ENCODE data around the gene KRT76. TPM values are rescaled to one million over a fixed set of nuclear protein-coding genes. Genes with fewer than 3 reads are reported as not detected.

KRT76 gene
- total and polyA plus RNA-seq, 2 experiments from 2014 or later: not detected

DNA sequence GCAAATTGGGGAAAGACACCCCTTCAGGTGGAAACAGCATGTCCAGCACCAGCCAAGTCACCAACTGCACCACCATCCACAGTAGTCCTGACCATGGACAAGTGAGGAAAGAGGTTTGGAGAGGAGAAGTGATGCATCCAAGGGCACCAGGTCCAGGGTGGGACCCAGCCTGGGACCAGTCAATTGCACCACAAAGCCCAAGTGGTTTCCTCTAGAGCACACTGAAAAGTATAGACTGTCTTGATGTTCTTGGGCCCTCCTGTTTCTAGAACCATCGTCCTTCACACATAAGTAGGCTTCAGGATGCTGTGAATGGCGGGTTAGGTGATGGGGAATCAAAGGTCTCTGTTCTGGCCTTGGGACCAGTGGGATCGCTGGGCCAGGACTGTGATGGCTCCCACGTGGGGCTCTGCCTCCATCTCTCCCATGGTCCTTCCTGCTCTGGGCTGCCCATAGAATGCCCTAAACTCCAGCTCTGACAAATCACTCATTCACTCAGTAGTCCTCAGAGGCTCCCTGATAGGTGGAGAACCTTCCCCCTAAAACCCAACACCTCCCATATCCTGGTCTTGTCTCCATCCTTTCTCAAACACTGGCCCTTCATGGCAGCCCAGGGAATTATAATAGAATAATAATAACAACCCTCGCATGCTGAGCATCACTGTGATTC is 47.7 kb upstream of the KRT76 start (continued):
- TF ChIP-seq, protein P1, sequence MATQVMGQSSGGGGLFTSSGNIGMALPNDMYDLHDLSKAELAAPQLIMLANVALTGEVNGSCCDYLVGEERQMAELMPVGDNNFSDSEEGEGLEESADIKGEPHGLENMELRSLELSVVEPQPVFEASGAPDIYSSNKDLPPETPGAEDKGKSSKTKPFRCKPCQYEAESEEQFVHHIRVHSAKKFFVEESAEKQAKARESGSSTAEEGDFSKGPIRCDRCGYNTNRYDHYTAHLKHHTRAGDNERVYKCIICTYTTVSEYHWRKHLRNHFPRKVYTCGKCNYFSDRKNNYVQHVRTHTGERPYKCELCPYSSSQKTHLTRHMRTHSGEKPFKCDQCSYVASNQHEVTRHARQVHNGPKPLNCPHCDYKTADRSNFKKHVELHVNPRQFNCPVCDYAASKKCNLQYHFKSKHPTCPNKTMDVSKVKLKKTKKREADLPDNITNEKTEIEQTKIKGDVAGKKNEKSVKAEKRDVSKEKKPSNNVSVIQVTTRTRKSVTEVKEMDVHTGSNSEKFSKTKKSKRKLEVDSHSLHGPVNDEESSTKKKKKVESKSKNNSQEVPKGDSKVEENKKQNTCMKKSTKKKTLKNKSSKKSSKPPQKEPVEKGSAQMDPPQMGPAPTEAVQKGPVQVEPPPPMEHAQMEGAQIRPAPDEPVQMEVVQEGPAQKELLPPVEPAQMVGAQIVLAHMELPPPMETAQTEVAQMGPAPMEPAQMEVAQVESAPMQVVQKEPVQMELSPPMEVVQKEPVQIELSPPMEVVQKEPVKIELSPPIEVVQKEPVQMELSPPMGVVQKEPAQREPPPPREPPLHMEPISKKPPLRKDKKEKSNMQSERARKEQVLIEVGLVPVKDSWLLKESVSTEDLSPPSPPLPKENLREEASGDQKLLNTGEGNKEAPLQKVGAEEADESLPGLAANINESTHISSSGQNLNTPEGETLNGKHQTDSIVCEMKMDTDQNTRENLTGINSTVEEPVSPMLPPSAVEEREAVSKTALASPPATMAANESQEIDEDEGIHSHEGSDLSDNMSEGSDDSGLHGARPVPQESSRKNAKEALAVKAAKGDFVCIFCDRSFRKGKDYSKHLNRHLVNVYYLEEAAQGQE (IDR thresholded peaks at IDR 0.05; ENCODE audit: unreplicated experiment): no peak
- TF ChIP-seq EZH2phosphoT487 (IDR thresholded peaks at IDR 0.05; ENCODE audit: unreplicated experiment): no peak
- TF ChIP-seq, protein P2, sequence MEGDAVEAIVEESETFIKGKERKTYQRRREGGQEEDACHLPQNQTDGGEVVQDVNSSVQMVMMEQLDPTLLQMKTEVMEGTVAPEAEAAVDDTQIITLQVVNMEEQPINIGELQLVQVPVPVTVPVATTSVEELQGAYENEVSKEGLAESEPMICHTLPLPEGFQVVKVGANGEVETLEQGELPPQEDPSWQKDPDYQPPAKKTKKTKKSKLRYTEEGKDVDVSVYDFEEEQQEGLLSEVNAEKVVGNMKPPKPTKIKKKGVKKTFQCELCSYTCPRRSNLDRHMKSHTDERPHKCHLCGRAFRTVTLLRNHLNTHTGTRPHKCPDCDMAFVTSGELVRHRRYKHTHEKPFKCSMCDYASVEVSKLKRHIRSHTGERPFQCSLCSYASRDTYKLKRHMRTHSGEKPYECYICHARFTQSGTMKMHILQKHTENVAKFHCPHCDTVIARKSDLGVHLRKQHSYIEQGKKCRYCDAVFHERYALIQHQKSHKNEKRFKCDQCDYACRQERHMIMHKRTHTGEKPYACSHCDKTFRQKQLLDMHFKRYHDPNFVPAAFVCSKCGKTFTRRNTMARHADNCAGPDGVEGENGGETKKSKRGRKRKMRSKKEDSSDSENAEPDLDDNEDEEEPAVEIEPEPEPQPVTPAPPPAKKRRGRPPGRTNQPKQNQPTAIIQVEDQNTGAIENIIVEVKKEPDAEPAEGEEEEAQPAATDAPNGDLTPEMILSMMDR (conservative IDR thresholded peaks at IDR 0.05; ENCODE audit: low read depth in 2 of 2): no peak
- TF ChIP-seq ZNF331 (CRISPR knock-in tag; IDR thresholded peaks at IDR 0.05; ENCODE audit: low read depth): no peak

DNA sequence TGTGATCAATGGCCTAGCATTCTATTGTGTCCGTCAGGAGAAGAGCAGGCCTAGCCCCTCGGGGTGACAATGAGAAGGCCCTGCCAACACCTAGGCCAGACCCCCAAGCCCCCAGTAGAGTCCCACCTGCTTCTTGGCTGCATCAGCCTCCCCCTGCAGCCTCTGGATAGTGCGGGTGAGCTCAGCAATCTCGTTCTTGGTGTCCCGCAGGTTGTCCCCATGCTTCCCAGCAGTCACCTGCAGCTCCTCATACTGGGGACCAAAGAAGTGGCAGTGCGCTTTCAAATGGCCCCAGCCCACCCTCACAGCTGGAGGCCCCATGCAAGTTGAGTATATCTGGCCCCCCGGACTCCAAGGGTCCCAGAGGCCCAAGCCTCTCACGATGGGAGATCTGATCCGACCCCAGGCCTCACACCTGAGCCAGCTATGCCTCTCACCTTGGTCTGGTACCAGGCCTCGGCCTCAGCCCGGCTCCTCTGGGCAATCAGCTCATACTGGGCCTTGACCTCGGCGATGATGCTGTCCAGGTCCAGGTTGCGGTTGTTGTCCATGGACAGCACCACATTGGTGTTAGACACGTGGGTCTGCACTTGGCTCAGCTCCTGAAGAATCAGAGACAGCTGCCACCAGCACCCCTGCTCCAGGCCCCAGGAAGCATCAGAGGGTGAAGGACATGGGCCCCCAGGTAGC is 46.8 kb upstream of the KRT76 start:
- Mint-ChIP-seq H3K27me3 (ENCODE audit: insufficient read depth, low read depth, poor library complexity) (no peaks in the 10 kb centered on the region), H3K27ac (no peak overlapping the region), H3K9me3 (no peaks in the 10 kb centered on the region; the same call in 1 of the 3 replicates), H3K36me3 (ENCODE audit: low read depth) (no peaks in the 10 kb centered on the region), H3K4me3 (no peak overlapping the region), H3K4me1 (no peaks in the 10 kb centered on the region; the same call in 2 of the 3 replicates)
- peaks cover 13% of the 10 kb centered on the region; the same call in 1 of the 2 replicates for H3K9me2 ChIP-seq (ENCODE audit: insufficient read depth)
- no peaks in the 10 kb centered on the region for H3K27me3 ChIP-seq (ENCODE audit: insufficient read depth)
- no peak for ATAC-seq
- no peaks in the 10 kb centered on the region for H3K4me1 ChIP-seq (ENCODE audit: insufficient read depth)
- H3K36me3 ChIP-seq (ENCODE audit: insufficient read depth): no peaks in the 10 kb centered on the region
- no peak for DNase-seq (ENCODE audit: low spot score)
- no peak overlapping the region for H3K4me2 ChIP-seq
- H3K4me3 ChIP-seq: no peak overlapping the region
- no peaks in the 10 kb centered on the region for H3F3A ChIP-seq (replicated peaks; ENCODE audit: low read depth)
- no peak overlapping the region for H3K27ac ChIP-seq (ENCODE audit: low read depth)
- H3K79me2 ChIP-seq (replicated peaks; ENCODE audit: insufficient read depth): no peaks in the 10 kb centered on the region
- H4K20me1 ChIP-seq (replicated peaks; ENCODE audit: insufficient read depth): no peaks in the 10 kb centered on the region
- no peak overlapping the region for H2AFZ ChIP-seq
- TF ChIP-seq NANOG (IDR thresholded peaks at IDR 0.05; ENCODE audit: borderline replicate concordance) (no peak), ZNF331 (CRISPR knock-in tag; IDR thresholded peaks at IDR 0.05; ENCODE audit: low read depth) (no peak), POLR2AphosphoS5 (IDR thresholded peaks at IDR 0.05; ENCODE audit: low read depth) (no peak), EZH2phosphoT487 (IDR thresholded peaks at IDR 0.05; ENCODE audit: unreplicated experiment) (no peak)
- TF ChIP-seq, protein P3, sequence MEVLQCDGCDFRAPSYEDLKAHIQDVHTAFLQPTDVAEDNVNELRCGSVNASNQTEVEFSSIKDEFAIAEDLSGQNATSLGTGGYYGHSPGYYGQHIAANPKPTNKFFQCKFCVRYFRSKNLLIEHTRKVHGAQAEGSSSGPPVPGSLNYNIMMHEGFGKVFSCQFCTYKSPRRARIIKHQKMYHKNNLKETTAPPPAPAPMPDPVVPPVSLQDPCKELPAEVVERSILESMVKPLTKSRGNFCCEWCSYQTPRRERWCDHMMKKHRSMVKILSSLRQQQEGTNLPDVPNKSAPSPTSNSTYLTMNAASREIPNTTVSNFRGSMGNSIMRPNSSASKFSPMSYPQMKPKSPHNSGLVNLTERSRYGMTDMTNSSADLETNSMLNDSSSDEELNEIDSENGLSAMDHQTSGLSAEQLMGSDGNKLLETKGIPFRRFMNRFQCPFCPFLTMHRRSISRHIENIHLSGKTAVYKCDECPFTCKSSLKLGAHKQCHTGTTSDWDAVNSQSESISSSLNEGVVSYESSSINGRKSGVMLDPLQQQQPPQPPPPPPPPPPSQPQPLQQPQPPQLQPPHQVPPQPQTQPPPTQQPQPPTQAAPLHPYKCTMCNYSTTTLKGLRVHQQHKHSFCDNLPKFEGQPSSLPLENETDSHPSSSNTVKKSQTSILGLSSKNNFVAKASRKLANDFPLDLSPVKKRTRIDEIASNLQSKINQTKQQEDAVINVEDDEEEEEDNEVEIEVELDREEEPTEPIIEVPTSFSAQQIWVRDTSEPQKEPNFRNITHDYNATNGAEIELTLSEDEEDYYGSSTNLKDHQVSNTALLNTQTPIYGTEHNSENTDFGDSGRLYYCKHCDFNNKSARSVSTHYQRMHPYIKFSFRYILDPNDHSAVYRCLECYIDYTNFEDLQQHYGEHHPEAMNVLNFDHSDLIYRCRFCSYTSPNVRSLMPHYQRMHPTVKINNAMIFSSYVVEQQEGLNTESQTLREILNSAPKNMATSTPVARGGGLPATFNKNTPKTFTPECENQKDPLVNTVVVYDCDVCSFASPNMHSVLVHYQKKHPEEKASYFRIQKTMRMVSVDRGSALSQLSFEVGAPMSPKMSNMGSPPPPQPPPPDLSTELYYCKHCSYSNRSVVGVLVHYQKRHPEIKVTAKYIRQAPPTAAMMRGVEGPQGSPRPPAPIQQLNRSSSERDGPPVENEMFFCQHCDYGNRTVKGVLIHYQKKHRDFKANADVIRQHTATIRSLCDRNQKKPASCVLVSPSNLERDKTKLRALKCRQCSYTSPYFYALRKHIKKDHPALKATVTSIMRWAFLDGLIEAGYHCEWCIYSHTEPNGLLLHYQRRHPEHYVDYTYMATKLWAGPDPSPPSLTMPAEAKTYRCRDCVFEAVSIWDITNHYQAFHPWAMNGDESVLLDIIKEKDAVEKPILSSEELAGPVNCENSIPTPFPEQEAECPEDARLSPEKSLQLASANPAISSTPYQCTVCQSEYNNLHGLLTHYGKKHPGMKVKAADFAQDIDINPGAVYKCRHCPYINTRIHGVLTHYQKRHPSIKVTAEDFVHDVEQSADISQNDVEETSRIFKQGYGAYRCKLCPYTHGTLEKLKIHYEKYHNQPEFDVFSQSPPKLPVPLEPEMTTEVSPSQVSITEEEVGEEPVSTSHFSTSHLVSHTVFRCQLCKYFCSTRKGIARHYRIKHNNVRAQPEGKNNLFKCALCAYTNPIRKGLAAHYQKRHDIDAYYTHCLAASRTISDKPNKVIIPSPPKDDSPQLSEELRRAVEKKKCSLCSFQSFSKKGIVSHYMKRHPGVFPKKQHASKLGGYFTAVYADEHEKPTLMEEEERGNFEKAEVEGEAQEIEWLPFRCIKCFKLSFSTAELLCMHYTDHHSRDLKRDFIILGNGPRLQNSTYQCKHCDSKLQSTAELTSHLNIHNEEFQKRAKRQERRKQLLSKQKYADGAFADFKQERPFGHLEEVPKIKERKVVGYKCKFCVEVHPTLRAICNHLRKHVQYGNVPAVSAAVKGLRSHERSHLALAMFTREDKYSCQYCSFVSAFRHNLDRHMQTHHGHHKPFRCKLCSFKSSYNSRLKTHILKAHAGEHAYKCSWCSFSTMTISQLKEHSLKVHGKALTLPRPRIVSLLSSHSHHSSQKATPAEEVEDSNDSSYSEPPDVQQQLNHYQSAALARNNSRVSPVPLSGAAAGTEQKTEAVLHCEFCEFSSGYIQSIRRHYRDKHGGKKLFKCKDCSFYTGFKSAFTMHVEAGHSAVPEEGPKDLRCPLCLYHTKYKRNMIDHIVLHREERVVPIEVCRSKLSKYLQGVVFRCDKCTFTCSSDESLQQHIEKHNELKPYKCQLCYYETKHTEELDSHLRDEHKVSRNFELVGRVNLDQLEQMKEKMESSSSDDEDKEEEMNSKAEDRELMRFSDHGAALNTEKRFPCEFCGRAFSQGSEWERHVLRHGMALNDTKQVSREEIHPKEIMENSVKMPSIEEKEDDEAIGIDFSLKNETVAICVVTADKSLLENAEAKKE (CRISPR knock-in tag; IDR thresholded peaks at IDR 0.05): no peak
- TF ChIP-seq, protein P1 (IDR thresholded peaks at IDR 0.05; ENCODE audit: unreplicated experiment): no peak

All from GM23338 (cell line).